TTC549 (cell line): ENCODE results near the gene MAP7.
"Not testable (repeated sequence)": the region's sequence is repeated elsewhere in the genome, so short reads cannot be mapped to it uniquely, and the experiment has no call there.

Experiments used
- FAIRE-seq: peaks from 2 replicates; lab custom pipeline; 2012; peaks lifted over from hg19 to GRCh38; lab: Jason Lieb, UNC

MAP7 gene

GRCh38 chr6:136415351-136416007 lies 134.7 kb downstream of the MAP7 start:
- FAIRE-seq, result no peak

- no peak for FAIRE-seq
Observed at GRCh38 chr6:136412410-136412809, 137.8 kb downstream of the MAP7 start.

GRCh38 chr6:136411453-136412354 lies 138.5 kb downstream of the MAP7 start:
- FAIRE-seq, result no peak

- FAIRE-seq, result no peak
Observed at GRCh38 chr6:136411025-136411325, 139.2 kb downstream of the MAP7 start.

GRCh38 chr6:136410201-136411024 lies 139.8 kb downstream of the MAP7 start:
- no peak for FAIRE-seq

- FAIRE-seq, result no peak
Observed at GRCh38 chr6:136409597-136409996, 140.6 kb downstream of the MAP7 start.

- FAIRE-seq, result no peak
Observed at GRCh38 chr6:136408204-136408603, 142.0 kb downstream of the MAP7 start.

- FAIRE-seq, result no peak
Observed at GRCh38 chr6:136405420-136406029, 144.7 kb downstream of the MAP7 start.

- FAIRE-seq, result no peak
Observed at GRCh38 chr6:136404627-136405419, 145.4 kb downstream of the MAP7 start.

GRCh38 chr6:136404007-136404406 lies 146.2 kb downstream of the MAP7 start:
- no peak for FAIRE-seq

- no peak for FAIRE-seq
Observed at GRCh38 chr6:136403110-136403980, 146.9 kb downstream of the MAP7 start.

- FAIRE-seq, result no peak
Observed at GRCh38 chr6:136401749-136402148, 148.5 kb downstream of the MAP7 start.

- not testable (repeated sequence) for FAIRE-seq
Observed at GRCh38 chr6:136401236-136401635, 149.0 kb downstream of the MAP7 start.

GRCh38 chr6:136398453-136398852 lies 151.8 kb downstream of the MAP7 start:
- no peak for FAIRE-seq

- no peak for FAIRE-seq
Observed at GRCh38 chr6:136396908-136397307, 153.3 kb downstream of the MAP7 start.

- not testable (repeated sequence) for FAIRE-seq
Observed at GRCh38 chr6:136390959-136391358, 159.3 kb downstream of the MAP7 start.

GRCh38 chr6:136387316-136387715 lies 162.9 kb downstream of the MAP7 start:
- FAIRE-seq, result no peak

- no peak for FAIRE-seq
Observed at GRCh38 chr6:136383268-136383937, 166.8 kb downstream of the MAP7 start.

- peak; percentile 32 for FAIRE-seq
Observed at GRCh38 chr6:136382676-136383252, 167.5 kb downstream of the MAP7 start.

GRCh38 chr6:136378888-136379287 lies 171.3 kb downstream of the MAP7 start:
- no peak for FAIRE-seq
